Measurements from ENCODE around the gene H6PD. TPM values are rescaled to one million over a fixed set of nuclear protein-coding genes. Genes with fewer than 3 reads are reported as not detected.

Gene H6PD
- polyA plus RNA-seq, 1 donor (not counting 4 experiments of a cell fraction or from before 2014, with no cell fraction given): 3.3 TPM

DNA sequence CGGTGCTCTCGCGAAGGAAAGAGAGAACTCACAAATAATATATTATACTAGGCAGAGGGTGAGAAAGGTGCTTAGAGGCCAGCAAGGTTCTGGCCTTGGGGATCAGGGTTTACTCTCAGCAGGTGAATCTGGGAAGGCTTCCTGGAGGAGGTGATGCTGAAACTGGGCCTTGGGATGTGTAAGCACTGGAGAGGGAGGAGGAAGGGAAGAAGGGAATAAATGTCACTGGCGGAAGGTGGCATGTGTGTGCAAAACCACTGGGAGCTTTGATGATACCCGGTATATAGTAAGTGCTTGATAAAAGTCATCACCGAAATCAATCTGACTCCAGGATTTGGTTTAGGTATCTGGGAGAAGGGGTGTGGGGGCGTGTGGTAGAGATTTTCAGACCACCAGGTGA, 82.5 kb downstream of the H6PD start:
- Histone ChIP-seq H2AFZ (ENCODE audit: control insufficient read depth, low read length) (no peak overlapping the region), H3K79me2 (ENCODE audit: control insufficient read depth, insufficient read depth, low read length) (peaks cover 64% of the 10 kb centered on the region), H3K36me3 (ENCODE audit: control insufficient read depth in 2 of 2, extremely low read depth in 1 of 2, insufficient read depth in 2 of 2, low read length in 2 of 2) (peaks cover 3 to 6% of the 10 kb centered on the region in 2 experiments), H3K9me1 (ENCODE audit: control insufficient read depth, extremely low read depth, insufficient read depth, low read length) (peaks cover 2% of the 10 kb centered on the region), H3K27me3 (ENCODE audit: control insufficient read depth, extremely low read depth, insufficient read depth, low read length) (no peaks in the 10 kb centered on the region), H3K4me3 (ENCODE audit: control insufficient read depth in 2 of 3, extremely low read depth in 1 of 3, insufficient read depth in 2 of 3, low read depth in 1 of 3, low read length in 3 of 3) (no peak overlapping the region), H3K9ac (ENCODE audit: control insufficient read depth, extremely low read depth, insufficient read depth, low read length) (no peak overlapping the region), H3K27ac (ENCODE audit: control insufficient read depth, insufficient read depth, low read length) (peak overlapping the region; percentile 32), H3K4me2 (ENCODE audit: control insufficient read depth, extremely low read depth, insufficient read depth, low read depth, low read length) (no peak overlapping the region), H4K20me1 (ENCODE audit: control insufficient read depth, extremely low read depth, insufficient read depth, low read length) (peaks cover 11% of the 10 kb centered on the region), H3K9me3 (ENCODE audit: control insufficient read depth, low read depth, low read length) (no peaks in the 10 kb centered on the region), H3K4me1 (ENCODE audit: control insufficient read depth, extremely low read depth, insufficient read depth, low read length) (peaks cover 44% of the 10 kb centered on the region)
- dilution Hi-C loops (cut with MboI; ENCODE audit: extremely low pct_ligation_motif_present, low sequenced_read_pairs): no loop called here
- no peak for FAIRE-seq
- DNase-seq (ENCODE audit: low read depth, low spot score): no peak
- TF ChIP-seq EZH2 (IDR thresholded peaks at IDR 0.05; ENCODE audit: low read length): no peak
- TF ChIP-seq, protein P1, sequence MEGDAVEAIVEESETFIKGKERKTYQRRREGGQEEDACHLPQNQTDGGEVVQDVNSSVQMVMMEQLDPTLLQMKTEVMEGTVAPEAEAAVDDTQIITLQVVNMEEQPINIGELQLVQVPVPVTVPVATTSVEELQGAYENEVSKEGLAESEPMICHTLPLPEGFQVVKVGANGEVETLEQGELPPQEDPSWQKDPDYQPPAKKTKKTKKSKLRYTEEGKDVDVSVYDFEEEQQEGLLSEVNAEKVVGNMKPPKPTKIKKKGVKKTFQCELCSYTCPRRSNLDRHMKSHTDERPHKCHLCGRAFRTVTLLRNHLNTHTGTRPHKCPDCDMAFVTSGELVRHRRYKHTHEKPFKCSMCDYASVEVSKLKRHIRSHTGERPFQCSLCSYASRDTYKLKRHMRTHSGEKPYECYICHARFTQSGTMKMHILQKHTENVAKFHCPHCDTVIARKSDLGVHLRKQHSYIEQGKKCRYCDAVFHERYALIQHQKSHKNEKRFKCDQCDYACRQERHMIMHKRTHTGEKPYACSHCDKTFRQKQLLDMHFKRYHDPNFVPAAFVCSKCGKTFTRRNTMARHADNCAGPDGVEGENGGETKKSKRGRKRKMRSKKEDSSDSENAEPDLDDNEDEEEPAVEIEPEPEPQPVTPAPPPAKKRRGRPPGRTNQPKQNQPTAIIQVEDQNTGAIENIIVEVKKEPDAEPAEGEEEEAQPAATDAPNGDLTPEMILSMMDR (optimal IDR thresholded peaks at IDR 0.05 in 1 of 3, IDR thresholded peaks at IDR 0.05 in 1 of 3, conservative IDR thresholded peaks at IDR 0.05 in 1 of 3; ENCODE audit: extremely low read depth in 1 of 3, insufficient read depth in 2 of 3, low read length in 3 of 3): no peak

DNA sequence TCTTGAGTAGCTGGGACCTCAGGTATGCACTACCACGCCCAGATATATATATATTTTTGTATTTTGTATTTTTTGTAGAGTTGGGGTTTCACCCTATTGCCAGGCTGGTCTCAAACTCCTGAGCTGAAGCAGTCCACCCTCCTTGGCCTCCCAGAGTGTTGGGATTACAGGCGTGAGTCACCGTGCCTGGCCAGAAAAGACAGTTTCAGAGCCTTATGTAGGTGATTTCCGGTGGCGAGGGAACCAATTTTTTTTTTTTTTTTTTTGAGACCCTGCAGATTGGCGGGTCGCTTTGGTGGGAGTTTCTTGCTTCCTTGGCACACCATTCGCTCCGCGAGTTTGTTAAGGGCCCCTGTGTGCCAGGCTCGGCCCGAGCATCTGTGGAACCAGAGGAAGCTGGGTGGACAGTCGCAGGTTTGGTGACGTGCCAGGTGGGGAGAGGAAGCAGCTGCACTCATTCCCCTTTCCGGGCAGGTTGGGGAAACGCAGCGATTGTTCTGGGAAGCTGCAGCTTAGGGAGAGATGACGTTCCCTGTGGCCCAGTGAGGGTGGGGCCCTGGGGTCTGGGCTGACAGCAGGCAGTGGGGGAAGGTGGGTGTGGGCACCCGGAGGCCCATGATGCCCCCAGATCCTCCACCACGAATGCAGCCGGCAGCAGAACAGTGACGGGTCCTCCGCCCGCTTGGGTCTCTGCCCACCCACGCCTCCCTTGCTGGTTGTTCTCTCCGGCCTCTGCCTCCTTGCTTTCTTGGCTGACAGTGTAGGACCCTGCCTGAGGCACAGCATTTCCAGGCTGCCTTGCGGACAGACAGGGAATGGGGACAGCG, 83.2 kb downstream of the H6PD start:
- Histone ChIP-seq H4K20me1 (ENCODE audit: control insufficient read depth, extremely low read depth, insufficient read depth, low read length) (peaks cover 16% of the 10 kb centered on the region), H3K36me3 (ENCODE audit: control insufficient read depth in 2 of 2, extremely low read depth in 1 of 2, insufficient read depth in 2 of 2, low read length in 2 of 2) (peaks cover 3 to 6% of the 10 kb centered on the region in 2 experiments), H3K79me2 (ENCODE audit: control insufficient read depth, insufficient read depth, low read length) (peaks cover 64% of the 10 kb centered on the region), H3K4me1 (ENCODE audit: control insufficient read depth, extremely low read depth, insufficient read depth, low read length) (peaks cover 44% of the 10 kb centered on the region), H3K9ac (ENCODE audit: control insufficient read depth, extremely low read depth, insufficient read depth, low read length) (peak overlapping the region; percentile 29), H2AFZ (ENCODE audit: control insufficient read depth, low read length) (no peak overlapping the region), H3K27me3 (ENCODE audit: control insufficient read depth, extremely low read depth, insufficient read depth, low read length) (no peaks in the 10 kb centered on the region), H3K4me3 (ENCODE audit: control insufficient read depth in 2 of 3, extremely low read depth in 1 of 3, insufficient read depth in 2 of 3, low read depth in 1 of 3, low read length in 3 of 3) (no peak overlapping the region), H3K4me2 (ENCODE audit: control insufficient read depth, extremely low read depth, insufficient read depth, low read depth, low read length) (peak overlapping the region; percentile 60), H3K27ac (ENCODE audit: control insufficient read depth, insufficient read depth, low read length) (peak overlapping the region; percentile 32), H3K9me3 (ENCODE audit: control insufficient read depth, low read depth, low read length) (no peaks in the 10 kb centered on the region), H3K9me1 (ENCODE audit: control insufficient read depth, extremely low read depth, insufficient read depth, low read length) (peaks cover 2% of the 10 kb centered on the region)
- dilution Hi-C loops (cut with MboI; ENCODE audit: extremely low pct_ligation_motif_present, low sequenced_read_pairs): no loop called here
- no peak for FAIRE-seq
- DNase-seq (ENCODE audit: low read depth, low spot score): no peak
- no peak for TF ChIP-seq EZH2 (IDR thresholded peaks at IDR 0.05; ENCODE audit: low read length)
- TF ChIP-seq, protein P1 (optimal IDR thresholded peaks at IDR 0.05 in 1 of 3, IDR thresholded peaks at IDR 0.05 in 1 of 3, conservative IDR thresholded peaks at IDR 0.05 in 1 of 3; ENCODE audit: extremely low read depth in 1 of 3, insufficient read depth in 2 of 3, low read length in 3 of 3): no peak

All from keratinocyte (primary cell).